Peyer's patch (tissue), 4 donors: ENCODE results near the gene PPEF2.

Experiments
- POLR2A ChIP-seq, 2 donors: fragments of 450-650 bp; IDR thresholded peaks; one replicate each; pipeline ENCODE4 v1.5.1; 2017; ENCODE audit warnings: antibody characterized with exemption in 2 of 2, mild to moderate bottlenecking in 2 of 2, moderate library complexity in 2 of 2
- TF ChIP-seq, protein P1 (sequence below), 6 experiments: fragments of 450-650 bp in 4 of 6; fragments of 200-600 bp in 2 of 6; sonication (generic) in 1 of 6; IDR thresholded peaks; one replicate each; pipeline ENCODE4 v1.5.1; 2017 to 2019; ENCODE audit warnings: antibody characterized with exemption in 6 of 6, mild to moderate bottlenecking in 3 of 6, moderate library complexity in 1 of 6

DNA sequence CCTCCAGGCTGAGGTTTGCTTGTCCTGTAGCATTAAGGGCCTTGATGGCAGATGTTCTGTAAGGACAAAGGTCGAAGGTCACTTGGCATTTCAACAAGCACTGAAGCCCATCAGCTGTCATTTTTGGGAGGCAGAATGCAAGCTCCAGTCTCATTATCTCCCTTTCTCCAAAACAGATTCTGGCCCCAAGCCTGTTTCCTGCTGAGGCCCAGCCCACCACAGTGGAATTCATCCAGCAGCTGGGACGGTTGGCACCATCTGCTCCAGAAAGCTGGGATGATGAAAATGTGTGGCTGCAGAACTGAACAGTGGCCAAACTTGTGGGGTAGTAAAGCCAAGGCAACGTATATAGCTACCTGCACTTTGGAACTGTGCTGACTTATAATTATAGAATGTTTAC, 17.7 kb upstream of the PPEF2 start:
- no peak for TF ChIP-seq POLR2A (IDR thresholded peaks at IDR 0.05)
- TF ChIP-seq, protein P1, sequence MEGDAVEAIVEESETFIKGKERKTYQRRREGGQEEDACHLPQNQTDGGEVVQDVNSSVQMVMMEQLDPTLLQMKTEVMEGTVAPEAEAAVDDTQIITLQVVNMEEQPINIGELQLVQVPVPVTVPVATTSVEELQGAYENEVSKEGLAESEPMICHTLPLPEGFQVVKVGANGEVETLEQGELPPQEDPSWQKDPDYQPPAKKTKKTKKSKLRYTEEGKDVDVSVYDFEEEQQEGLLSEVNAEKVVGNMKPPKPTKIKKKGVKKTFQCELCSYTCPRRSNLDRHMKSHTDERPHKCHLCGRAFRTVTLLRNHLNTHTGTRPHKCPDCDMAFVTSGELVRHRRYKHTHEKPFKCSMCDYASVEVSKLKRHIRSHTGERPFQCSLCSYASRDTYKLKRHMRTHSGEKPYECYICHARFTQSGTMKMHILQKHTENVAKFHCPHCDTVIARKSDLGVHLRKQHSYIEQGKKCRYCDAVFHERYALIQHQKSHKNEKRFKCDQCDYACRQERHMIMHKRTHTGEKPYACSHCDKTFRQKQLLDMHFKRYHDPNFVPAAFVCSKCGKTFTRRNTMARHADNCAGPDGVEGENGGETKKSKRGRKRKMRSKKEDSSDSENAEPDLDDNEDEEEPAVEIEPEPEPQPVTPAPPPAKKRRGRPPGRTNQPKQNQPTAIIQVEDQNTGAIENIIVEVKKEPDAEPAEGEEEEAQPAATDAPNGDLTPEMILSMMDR (IDR thresholded peaks at IDR 0.05) = no peak
